ENCODE results near the gene RBP2. TPM values are rescaled to one million over a fixed set of nuclear protein-coding genes. Genes with fewer than 3 reads are reported as not detected.

The RBP2 gene
- total RNA-seq, 1 donor, result not detected

GRCh38 chr3:139481116-139481515 lies 4.8 kb upstream of the RBP2 start:
- no peak for DNase-seq (ENCODE audit: insufficient read length, low spot score, missing footprints)

GRCh38 chr3:139480585-139480984 lies 4.3 kb upstream of the RBP2 start:
- Histone ChIP-seq H3K4me2 (ENCODE audit: insufficient read depth, low read length) (no peak overlapping the region), H3K9me3 (ENCODE audit: low read depth, low read length) (no peaks in the 10 kb centered on the region), H3K79me2 (ENCODE audit: insufficient read depth, low read length) (no peaks in the 10 kb centered on the region), H3K36me3 (ENCODE audit: insufficient read depth, low read length) (no peaks in the 10 kb centered on the region), H2AFZ (ENCODE audit: low read length) (no peak overlapping the region), H3K4me1 (ENCODE audit: insufficient read depth, low read length) (no peaks in the 10 kb centered on the region), H3K27ac (ENCODE audit: low read depth, low read length) (no peak overlapping the region), H3K4me3 (ENCODE audit: insufficient read depth, low read length) (no peak overlapping the region), H3K27me3 (ENCODE audit: insufficient read depth, low read length) (no peaks in the 10 kb centered on the region), H4K20me1 (ENCODE audit: insufficient read depth, low read length) (no peaks in the 10 kb centered on the region)
- no peak for TF ChIP-seq CTCF (IDR thresholded peaks at IDR 0.05; ENCODE audit: extremely low read depth, low read depth, low read length)
- DNase-seq (ENCODE audit: insufficient read length, low spot score, missing footprints), result no peak

More at GRCh38 chr3:139481116-139481515, 4.8 kb upstream of the RBP2 start:
- Histone ChIP-seq H3K36me3 (ENCODE audit: insufficient read depth, low read length) (no peaks in the 10 kb centered on the region), H3K9me3 (ENCODE audit: low read depth, low read length) (no peaks in the 10 kb centered on the region), H3K4me3 (ENCODE audit: insufficient read depth, low read length) (no peak overlapping the region), H3K4me1 (ENCODE audit: insufficient read depth, low read length) (no peaks in the 10 kb centered on the region), H4K20me1 (ENCODE audit: insufficient read depth, low read length) (no peaks in the 10 kb centered on the region), H3K27ac (ENCODE audit: low read depth, low read length) (no peak overlapping the region), H3K4me2 (ENCODE audit: insufficient read depth, low read length) (no peak overlapping the region), H3K79me2 (ENCODE audit: insufficient read depth, low read length) (no peaks in the 10 kb centered on the region), H3K27me3 (ENCODE audit: insufficient read depth, low read length) (no peaks in the 10 kb centered on the region), H2AFZ (ENCODE audit: low read length) (no peak overlapping the region)
- no peak for TF ChIP-seq CTCF (IDR thresholded peaks at IDR 0.05; ENCODE audit: extremely low read depth, low read depth, low read length)

GRCh38 chr3:139477710-139478640 lies 1.7 kb upstream of the RBP2 start:
- no peak for DNase-seq (ENCODE audit: insufficient read length, low spot score, missing footprints)
- H3K4me1 ChIP-seq (ENCODE audit: insufficient read depth, low read length), result no peaks in the 10 kb centered on the region
- no peak overlapping the region for H3K4me3 ChIP-seq (ENCODE audit: insufficient read depth, low read length)
- no peaks in the 10 kb centered on the region for H3K9me3 ChIP-seq (ENCODE audit: low read depth, low read length)
- no peaks in the 10 kb centered on the region for H4K20me1 ChIP-seq (ENCODE audit: insufficient read depth, low read length)
- no peak overlapping the region for H3K27ac ChIP-seq (ENCODE audit: low read depth, low read length)
- H3K27me3 ChIP-seq (ENCODE audit: insufficient read depth, low read length), result no peaks in the 10 kb centered on the region
- H3K79me2 ChIP-seq (ENCODE audit: insufficient read depth, low read length), result no peaks in the 10 kb centered on the region
- no peak for TF ChIP-seq CTCF (IDR thresholded peaks at IDR 0.05; ENCODE audit: extremely low read depth, low read depth, low read length)
- H3K36me3 ChIP-seq (ENCODE audit: insufficient read depth, low read length), result no peaks in the 10 kb centered on the region
- H2AFZ ChIP-seq (ENCODE audit: low read length), result no peak overlapping the region
- no peak overlapping the region for H3K4me2 ChIP-seq (ENCODE audit: insufficient read depth, low read length)

GRCh38 chr3:139473155-139473771 lies 3.1 kb downstream of the RBP2 start:
- no peaks in the 10 kb centered on the region for H3K4me1 ChIP-seq (ENCODE audit: insufficient read depth, low read length)
- no peak overlapping the region for H3K4me3 ChIP-seq (ENCODE audit: insufficient read depth, low read length)
- no peak for TF ChIP-seq CTCF (IDR thresholded peaks at IDR 0.05; ENCODE audit: extremely low read depth, low read depth, low read length)
- H3K36me3 ChIP-seq (ENCODE audit: insufficient read depth, low read length), result no peaks in the 10 kb centered on the region
- no peak for DNase-seq (ENCODE audit: insufficient read length, low spot score, missing footprints)
- H4K20me1 ChIP-seq (ENCODE audit: insufficient read depth, low read length), result no peaks in the 10 kb centered on the region
- no peaks in the 10 kb centered on the region for H3K27me3 ChIP-seq (ENCODE audit: insufficient read depth, low read length)
- no peak overlapping the region for H3K27ac ChIP-seq (ENCODE audit: low read depth, low read length)
- H3K4me2 ChIP-seq (ENCODE audit: insufficient read depth, low read length), result no peak overlapping the region
- no peak overlapping the region for H2AFZ ChIP-seq (ENCODE audit: low read length)
- H3K79me2 ChIP-seq (ENCODE audit: insufficient read depth, low read length), result no peaks in the 10 kb centered on the region
- H3K9me3 ChIP-seq (ENCODE audit: low read depth, low read length), result no peaks in the 10 kb centered on the region
